ENCODE measurements around the gene LAMB1. TPM values are rescaled to one million over a fixed set of nuclear protein-coding genes. Genes with fewer than 3 reads are reported as not detected.

LAMB1 gene
- total RNA-seq, 1 experiment from 2014 or later: 169 TPM

DNA sequence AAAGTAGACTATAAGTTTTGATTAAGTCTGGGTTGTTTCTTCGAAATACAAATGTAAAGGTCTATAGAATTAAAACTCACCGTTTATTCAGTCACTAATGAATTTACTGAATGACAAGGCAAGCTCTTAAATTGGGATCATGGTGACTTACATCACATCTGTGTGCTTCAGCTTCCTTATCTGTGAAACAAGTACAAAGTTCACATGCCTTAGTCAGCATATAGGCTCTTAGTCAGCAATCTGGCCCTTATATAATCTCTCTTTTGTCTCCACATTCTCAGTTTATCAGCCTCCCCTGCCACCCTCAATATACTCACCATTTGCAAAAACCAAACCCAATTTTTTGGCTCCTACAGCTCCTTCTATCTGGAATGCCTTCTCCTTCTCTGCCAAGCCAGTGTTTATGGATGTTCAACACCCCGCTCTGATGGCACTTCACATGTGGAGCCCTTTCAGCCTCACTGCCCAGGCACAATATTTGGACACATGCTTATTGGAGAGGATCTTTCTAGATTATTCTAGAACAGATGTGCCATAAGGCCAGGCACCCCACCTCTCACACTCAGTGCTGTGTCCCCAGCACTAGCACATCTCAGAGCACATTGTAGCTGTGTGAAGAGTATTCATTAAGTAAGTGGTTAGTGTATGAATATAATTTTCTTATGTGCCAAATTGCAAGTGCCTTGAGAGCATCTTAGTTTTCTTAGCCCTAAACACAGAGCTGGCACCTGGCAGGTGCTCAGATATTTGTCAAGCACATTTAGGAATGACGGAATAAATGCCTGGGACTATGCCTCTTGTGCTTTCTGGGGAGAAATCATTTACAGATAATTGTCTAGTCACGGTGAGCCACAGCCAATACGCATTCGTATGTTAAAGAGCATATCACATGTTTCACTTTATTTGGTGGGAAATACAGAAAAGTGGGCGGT is 9.8 kb upstream of the LAMB1 start:
- Histone ChIP-seq H3K36me3 (ENCODE audit: insufficient read depth, low read length, poor library complexity, severe bottlenecking) (no peaks in the 10 kb centered on the region), H3K4me1 (ENCODE audit: insufficient read depth, low read length, poor library complexity, severe bottlenecking) (peaks cover 29% of the 10 kb centered on the region), H3K4me3 (ENCODE audit: low read depth, low read length, poor library complexity, severe bottlenecking) (no peak overlapping the region), H3K27me3 (replicated peaks; ENCODE audit: insufficient read depth, low read depth, low read length, poor library complexity) (no peaks in the 10 kb centered on the region), H3K9me3 (ENCODE audit: low read depth, low read length, poor library complexity, severe bottlenecking) (no peaks in the 10 kb centered on the region), H3K27ac (ENCODE audit: low read depth, low read length, poor library complexity, severe bottlenecking) (no peak overlapping the region)
- ChIA-PET CTCF (no interaction called here), POLR2A (ENCODE audit: low non-redundant PET) (no interaction called here)
- TF ChIP-seq, protein P1, sequence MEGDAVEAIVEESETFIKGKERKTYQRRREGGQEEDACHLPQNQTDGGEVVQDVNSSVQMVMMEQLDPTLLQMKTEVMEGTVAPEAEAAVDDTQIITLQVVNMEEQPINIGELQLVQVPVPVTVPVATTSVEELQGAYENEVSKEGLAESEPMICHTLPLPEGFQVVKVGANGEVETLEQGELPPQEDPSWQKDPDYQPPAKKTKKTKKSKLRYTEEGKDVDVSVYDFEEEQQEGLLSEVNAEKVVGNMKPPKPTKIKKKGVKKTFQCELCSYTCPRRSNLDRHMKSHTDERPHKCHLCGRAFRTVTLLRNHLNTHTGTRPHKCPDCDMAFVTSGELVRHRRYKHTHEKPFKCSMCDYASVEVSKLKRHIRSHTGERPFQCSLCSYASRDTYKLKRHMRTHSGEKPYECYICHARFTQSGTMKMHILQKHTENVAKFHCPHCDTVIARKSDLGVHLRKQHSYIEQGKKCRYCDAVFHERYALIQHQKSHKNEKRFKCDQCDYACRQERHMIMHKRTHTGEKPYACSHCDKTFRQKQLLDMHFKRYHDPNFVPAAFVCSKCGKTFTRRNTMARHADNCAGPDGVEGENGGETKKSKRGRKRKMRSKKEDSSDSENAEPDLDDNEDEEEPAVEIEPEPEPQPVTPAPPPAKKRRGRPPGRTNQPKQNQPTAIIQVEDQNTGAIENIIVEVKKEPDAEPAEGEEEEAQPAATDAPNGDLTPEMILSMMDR (conservative IDR thresholded peaks at IDR 0.05; ENCODE audit: low read depth, low read length): no peak
- no peak for TF ChIP-seq EZH2 (IDR thresholded peaks at IDR 0.05; ENCODE audit: borderline replicate concordance, low read depth, low read length, poor library complexity, severe bottlenecking)
- intact Hi-C loops (cut with micrococcal nuclease; ENCODE audit: unreplicated experiment): no loop called here
- BruUV-seq (replicated peaks): no TSS peak
- DNase-seq (ENCODE audit: low spot score): no peak

DNA sequence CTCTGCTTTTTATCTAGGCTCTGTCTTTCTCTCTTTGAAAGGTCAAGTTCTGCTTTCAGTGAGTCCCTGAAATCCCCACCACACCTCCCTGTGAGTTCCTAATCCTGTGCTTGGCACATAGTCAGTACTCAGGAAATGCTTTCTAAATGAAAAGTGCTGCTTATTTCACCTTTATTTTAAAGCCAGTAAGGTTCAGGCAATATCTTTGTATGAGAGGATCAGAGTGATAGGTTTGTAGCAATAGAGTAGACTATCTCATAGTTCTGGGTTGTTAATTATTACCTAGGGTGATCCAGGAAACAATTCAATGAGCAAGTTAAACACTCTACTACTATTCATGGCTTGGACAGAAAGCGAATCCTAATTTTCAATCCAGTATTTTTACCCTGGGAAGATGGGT is 7.4 kb upstream of the LAMB1 start:
- Histone ChIP-seq H3K27me3 (replicated peaks; ENCODE audit: insufficient read depth, low read depth, low read length, poor library complexity) (no peaks in the 10 kb centered on the region), H3K4me1 (ENCODE audit: insufficient read depth, low read length, poor library complexity, severe bottlenecking) (peaks cover 38% of the 10 kb centered on the region), H3K4me3 (ENCODE audit: low read depth, low read length, poor library complexity, severe bottlenecking) (no peak overlapping the region), H3K36me3 (ENCODE audit: insufficient read depth, low read length, poor library complexity, severe bottlenecking) (no peaks in the 10 kb centered on the region), H3K9me3 (ENCODE audit: low read depth, low read length, poor library complexity, severe bottlenecking) (no peaks in the 10 kb centered on the region), H3K27ac (ENCODE audit: low read depth, low read length, poor library complexity, severe bottlenecking) (peak overlapping the region; percentile 70)
- DNase-seq (ENCODE audit: low spot score): no peak
- CTCF ChIA-PET: no interaction called here
- no TSS peak for BruUV-seq (replicated peaks)
- TF ChIP-seq, protein P1 (conservative IDR thresholded peaks at IDR 0.05; ENCODE audit: low read depth, low read length): no peak
- intact Hi-C loops (cut with micrococcal nuclease; ENCODE audit: unreplicated experiment): no loop called here
- POLR2A ChIA-PET (ENCODE audit: low non-redundant PET): no interaction called here

DNA sequence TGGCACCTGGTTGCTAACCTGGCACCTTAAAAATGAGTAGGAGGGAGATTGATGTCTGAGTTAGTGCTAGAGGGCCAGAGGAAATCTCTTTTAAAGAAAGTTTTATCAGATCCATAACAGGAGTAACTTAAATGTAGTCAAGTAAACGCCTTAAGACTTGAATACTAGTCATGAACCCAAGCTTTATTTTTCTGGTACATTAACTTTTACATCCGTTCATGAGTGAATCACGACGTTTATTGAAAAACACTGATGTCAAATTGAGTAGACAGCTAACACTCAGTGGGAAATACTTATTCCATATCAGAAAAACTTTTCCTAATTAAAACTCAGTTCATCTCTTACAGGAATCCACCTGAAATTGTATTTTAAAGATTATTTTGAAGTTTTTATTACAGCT is 6.9 kb upstream of the LAMB1 start:
- no peaks in the 10 kb centered on the region for H3K27me3 ChIP-seq (replicated peaks; ENCODE audit: insufficient read depth, low read depth, low read length, poor library complexity)
- peaks cover 38% of the 10 kb centered on the region for H3K4me1 ChIP-seq (ENCODE audit: insufficient read depth, low read length, poor library complexity, severe bottlenecking)
- no peaks in the 10 kb centered on the region for H3K36me3 ChIP-seq (ENCODE audit: insufficient read depth, low read length, poor library complexity, severe bottlenecking)
- POLR2A ChIA-PET (ENCODE audit: low non-redundant PET): no interaction called here
- DNase-seq (ENCODE audit: low spot score): no peak
- TF ChIP-seq, protein P1 (conservative IDR thresholded peaks at IDR 0.05; ENCODE audit: low read depth, low read length): no peak
- peak overlapping the region; percentile 70 for H3K27ac ChIP-seq (ENCODE audit: low read depth, low read length, poor library complexity, severe bottlenecking)
- CTCF ChIA-PET: no interaction called here
- no peaks in the 10 kb centered on the region for H3K9me3 ChIP-seq (ENCODE audit: low read depth, low read length, poor library complexity, severe bottlenecking)
- no peak overlapping the region for H3K4me3 ChIP-seq (ENCODE audit: low read depth, low read length, poor library complexity, severe bottlenecking)
- no TSS peak for BruUV-seq (replicated peaks)
- intact Hi-C loops (cut with micrococcal nuclease; ENCODE audit: unreplicated experiment): no loop called here
